ENCODE data around the gene PID1.

The PID1 gene, protein sequence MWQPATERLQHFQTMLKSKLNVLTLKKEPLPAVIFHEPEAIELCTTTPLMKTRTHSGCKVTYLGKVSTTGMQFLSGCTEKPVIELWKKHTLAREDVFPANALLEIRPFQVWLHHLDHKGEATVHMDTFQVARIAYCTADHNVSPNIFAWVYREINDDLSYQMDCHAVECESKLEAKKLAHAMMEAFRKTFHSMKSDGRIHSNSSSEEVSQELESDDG

DNA sequence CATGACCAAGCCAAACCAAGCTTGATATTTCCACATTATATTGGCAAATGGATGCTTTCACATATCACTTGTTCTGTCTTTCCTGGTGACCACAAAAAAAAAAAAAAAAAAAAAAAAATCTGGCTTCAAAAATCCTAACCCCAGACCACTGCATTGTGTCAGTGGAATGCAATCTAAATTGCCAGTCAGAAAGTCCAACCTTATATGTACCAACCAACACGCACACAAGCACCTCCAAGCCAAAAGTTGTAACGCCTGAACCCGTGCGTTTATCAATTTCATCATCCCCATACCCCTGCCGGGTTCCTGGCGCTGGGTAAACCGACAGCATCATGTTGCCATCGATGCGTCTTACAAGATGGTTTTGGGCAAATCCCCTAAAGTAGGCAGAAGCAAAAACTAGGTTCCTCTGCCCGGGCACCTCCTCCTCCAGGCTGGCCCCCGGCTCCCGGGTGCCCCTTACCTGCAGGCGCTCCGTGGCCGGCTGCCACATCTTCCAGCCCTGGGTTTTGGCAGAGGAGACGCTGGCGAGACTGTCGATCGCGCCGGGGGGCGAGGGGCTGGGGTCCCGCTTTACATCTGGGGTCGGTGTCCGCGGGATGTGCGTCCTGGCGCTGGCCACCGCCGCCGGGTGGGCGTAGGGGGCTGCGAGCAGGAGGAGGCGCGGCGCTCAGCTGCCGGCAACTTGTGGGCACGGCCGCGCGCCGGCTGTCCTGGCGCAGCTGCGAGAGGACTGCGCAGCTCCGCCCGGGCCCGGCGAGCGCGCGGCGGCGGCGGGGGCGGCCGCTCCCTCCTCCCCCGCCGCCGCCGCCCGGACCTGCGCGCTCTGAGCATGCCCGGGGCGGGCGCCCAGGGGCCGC, at the start of gene PID1:
Gene PID1 (minus strand): TSS at position 737 of the 860 bp plus-strand sequence. CDS start 244 bp downstream, at position 493.
- DNase-seq (ENCODE audit: low spot score) = peak; percentile 71

DNA sequence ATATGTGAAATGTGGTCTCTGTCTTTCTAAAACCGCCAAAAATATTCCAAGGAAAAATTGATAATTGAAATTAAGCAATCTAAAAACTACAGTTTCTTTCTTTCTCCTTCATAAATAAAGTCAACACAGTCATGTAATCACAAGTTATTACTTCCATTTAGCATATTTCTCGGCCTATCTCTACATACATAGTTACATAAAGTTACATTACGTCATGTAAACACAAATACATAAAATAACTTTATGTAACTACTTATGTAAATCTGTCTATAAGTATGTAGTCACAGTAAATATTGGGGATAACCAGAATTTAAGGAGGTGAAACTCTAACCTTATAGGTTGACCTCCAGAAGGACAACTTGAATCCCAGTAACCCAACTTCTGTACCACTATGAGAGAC, 48.5 kb upstream of the PID1 start:
- DNase-seq (ENCODE audit: low spot score) = no peak

DNA sequence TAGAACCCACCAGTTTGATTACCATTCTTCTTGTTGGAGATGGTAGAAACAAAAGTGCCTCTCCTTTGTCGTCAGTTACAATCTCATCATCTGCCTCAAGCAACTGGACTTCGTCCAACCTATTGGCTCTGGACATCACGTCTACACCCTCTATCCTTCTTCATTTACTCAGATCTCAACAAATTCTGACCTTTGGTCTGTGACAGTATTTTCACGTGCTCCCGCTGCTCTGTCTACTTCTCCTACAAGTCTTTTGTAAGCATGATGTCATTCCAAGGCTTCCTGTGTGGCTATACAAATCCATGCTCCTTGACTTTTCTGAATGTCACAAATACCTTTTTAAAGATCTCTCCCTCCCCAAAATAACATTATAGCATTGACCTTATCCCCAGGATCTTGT, 43.0 kb upstream of the PID1 start:
- no peak for DNase-seq (ENCODE audit: low spot score)

DNA sequence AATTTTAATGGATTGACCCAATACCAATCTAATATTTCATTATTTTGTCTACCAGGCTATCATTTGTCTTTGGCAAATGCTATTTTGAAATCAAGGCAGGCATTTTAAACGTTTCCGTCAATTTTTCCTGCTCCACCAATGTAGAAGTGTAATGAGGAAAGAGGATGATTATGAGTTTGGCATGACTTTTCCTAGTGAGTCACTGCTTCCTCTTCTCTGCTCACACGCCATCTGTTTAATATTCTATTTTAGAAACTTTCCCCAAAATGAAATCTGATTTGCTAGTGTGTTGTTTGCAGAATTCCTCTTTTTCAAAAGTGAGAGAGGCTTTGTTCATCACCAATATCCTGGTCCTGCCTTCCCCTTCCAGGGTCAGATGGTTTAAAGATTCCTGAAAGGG, 42.5 kb upstream of the PID1 start:
- DNase-seq (ENCODE audit: low spot score) = peak; percentile 37

DNA sequence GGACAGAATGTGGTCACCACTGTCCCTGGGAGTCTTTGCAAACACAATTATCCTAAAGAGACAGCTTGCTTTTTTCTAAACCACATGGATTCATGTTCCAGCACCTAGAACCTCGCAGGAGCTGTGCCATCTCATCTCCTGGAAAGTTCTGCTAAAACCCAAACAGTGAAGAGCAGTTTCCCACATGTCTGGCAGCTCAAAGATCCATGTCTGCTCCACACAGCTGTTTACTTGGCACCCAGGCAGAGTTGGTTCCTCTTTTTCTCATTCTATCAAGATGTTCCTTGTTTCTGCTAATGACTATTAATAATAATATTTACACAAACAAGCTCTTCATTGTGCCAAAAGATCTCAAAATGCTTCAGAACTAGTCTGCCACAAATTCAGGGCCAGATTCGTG, 30.1 kb upstream of the PID1 start:
- DNase-seq (ENCODE audit: low spot score) = no peak

DNA sequence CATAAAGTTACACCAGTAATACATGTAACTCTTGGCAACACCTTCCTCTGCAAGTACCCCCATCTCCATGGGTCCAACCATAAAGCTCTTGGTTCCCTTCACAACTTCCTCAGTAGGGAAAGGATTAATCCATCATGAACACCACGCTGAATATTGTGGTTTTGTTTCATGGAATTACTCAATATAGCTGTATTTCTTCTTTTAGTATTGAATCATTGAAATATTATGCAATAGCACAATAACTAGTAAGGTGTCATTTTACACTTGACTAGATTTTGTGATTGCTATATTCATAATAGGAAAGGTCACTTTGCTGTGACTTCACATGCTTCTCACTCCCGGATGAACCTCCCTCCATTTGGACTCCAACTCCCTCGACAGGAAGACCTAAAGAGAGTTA, 29.7 kb upstream of the PID1 start:
- no peak for DNase-seq (ENCODE audit: low spot score)

DNA sequence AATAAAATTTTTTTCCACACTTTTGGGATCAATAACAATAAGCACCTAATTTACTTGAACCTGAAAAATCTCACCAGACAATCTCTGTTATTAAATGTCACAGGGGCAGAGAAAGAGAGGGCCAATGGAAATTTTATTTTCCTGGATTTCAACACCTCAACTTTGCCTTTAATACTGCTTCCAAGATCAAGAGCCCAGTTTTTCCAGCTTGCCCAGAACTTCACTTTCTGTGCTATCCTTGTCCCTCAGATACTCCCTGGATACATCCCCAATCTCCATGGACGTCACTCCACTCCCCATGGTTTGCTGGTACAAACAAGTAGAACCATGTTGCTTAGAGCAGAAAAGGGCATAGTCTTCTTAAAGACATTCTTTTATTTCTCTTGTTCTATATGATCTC, 29.3 kb upstream of the PID1 start:
- no peak for DNase-seq (ENCODE audit: low spot score)

DNA sequence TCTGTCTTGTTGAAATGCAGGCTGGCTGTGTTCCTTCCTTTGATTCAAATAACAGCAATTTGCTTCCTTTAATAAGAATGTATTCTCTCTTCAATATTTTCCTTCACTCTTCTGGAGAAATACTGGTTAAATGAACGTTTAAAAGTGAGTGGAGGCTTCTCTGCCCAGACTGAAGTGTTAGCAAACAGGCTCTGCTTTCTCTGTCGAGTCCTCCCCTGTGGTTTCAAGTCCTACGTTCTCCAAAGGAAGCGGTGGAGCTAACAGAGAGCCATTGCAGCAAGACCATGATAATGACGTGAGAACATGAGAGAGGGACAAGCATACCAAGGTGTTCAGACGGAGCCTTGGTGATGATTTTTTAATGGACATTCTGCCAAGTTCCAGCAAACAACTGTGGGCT, 26.2 kb upstream of the PID1 start:
- DNase-seq (ENCODE audit: low spot score) = no peak

DNA sequence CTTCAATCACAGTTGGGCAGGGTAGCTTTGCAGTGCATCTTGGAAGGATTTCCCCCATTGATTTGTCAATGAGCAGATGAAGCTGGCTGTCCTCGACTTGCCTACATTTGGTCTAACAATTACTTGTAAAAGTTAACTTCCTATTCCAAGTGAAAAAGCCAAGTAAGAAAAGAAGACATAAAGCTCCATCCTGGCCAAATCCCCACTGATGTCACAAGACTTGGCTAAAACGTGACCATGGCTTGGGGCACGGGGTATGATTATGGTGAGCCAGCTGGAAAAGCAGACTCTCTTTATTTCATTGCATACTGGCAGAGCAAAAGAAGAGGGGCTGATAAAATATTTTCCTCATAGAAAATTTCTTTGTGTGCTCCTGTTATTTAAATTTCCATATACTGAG, 25.4 kb upstream of the PID1 start:
- DNase-seq (ENCODE audit: low spot score) = no peak

DNA sequence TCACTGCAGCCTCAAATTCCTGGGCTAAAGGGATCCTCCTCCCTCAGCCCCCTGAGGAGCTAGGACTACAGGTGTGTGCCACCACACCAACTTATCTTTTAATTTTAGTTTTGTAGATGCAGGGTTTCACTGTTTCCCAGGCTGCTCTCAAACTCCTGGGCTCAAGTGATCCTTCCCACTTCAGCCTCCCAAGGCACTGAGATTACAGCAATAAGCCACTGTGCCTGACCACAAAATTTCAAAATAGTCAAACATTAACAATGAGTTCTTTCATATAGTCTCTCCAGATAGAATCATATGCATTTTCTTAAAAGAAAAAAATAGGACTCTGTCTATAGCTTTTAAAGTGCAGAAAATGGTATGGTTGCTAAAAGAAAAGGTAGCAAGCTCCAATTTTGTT, 24.9 kb upstream of the PID1 start:
- DNase-seq (ENCODE audit: low spot score) = no peak

DNA sequence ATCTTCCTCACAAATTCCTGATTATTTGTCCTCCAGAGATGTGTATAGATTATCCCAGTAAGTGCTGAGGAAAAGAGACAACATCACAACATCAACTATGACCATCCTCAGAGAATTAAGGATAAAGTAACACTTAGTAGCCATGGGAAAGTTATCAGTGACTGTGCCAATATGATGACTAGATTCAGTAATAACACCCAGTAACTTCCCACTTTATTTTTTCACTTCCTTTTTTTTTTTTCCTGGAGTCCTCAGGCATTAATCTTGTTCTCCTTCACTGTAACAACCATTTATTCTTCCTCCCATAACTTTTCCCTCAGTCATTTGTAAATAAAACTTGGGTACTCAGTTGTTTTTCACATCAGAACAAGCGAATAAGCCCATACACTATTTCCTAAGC, 16.7 kb upstream of the PID1 start:
- no peak for DNase-seq (ENCODE audit: low spot score)

DNA sequence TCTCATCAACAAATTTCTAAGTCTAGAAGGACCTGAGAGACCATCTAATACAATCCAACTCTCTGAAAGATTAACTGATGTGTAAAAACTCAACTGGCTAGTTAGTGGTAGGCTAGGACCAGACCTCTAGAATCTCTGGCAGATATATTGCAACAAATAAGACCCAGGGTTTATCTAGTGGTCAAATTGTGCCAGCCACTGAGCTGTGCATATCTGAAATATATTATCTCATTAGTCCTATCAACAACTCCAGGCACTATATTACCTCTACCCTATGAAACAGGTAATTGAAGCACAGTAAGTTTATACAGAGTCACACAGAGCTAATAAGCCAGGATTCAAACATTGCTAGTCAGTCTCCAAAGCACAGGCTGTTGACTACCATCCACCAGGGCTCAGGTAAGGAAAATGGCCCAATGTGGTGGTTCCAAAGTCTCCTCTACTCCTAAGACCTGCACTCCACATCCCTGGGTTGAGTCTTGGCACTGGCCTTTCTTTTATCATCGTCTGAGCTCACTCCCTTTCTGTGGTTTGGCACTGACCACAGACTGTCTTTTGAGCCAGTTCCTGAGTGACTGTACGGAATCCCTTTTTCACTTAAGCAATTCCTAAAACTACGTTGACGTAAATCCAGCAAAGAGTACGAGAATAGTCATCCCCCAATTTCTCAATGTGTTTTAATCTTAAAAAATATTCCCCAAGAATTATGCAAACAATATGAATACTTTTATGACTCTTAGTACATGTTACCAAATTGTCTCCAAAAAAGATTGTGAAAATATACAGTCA, 11.9 kb upstream of the PID1 start:
- DNase-seq (ENCODE audit: low spot score) = peak; percentile 64

DNA sequence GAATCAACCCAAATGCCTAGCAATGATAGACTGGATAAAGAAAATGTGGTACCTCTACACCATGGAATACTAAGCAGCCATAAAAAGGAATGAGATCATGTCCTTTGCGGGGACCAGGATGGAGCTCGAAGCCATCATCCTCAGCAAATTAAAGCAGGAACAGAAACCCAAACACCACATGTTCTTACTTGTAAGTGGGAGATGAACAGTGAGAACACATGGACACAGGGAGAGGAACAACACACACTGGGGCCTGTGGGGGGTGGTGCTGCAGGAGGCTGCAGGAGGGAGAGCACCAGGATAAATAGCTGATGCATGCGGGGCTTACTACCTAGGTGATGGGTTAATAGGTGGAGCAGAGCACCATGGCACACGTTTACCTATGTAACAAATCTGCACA, 8.4 kb upstream of the PID1 start:
- no peak for DNase-seq (ENCODE audit: low spot score)

DNA sequence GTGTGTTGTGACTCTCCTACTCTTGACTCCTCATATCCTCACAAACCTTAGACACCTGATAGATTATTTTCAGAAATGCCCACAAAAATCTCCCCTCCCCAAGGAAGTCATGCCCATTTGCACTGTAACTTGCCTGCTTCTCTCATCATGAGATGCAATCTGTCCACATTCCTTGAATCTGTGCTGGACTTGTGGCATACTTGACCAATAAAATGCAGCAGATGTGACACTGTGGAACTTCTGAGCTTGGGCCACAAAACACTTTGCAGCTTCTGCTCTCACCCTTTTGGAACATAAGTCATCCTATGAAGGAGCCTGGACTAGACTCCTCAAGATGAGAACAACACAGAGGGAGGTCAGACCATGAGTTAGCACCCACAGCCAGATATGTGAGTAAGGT, 4.4 kb upstream of the PID1 start:
- no peak for DNase-seq (ENCODE audit: low spot score)

DNA sequence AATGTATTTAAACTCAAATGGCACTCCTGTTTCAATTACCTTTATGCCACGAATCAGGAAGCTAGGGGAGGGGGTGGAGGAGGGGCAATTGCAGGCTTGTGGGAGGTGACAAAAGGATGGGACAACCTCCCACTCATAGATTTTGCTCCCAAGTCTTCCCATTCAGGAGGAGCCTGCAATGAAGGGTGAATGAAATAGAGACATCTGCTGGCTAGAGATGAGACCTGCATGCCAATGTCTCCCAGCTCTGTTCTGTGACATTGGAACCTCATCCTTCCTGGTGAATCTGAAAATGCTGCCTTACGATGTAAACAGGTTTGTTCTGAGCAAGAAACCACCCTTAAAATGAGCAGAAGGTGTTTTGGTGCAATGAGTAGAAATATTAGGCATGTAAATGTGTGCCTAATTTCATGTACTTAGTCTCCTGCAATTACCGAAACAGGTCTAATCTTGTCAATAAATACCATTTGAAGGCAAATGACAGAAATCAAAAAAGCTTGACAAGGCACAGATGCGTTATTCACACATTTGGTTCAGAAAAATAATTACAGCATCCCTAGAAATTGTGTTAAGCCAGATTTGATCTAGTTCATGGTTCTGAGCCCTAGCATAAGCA, 2.7 kb upstream of the PID1 start:
- DNase-seq (ENCODE audit: low spot score) = peak; percentile 73

DNA sequence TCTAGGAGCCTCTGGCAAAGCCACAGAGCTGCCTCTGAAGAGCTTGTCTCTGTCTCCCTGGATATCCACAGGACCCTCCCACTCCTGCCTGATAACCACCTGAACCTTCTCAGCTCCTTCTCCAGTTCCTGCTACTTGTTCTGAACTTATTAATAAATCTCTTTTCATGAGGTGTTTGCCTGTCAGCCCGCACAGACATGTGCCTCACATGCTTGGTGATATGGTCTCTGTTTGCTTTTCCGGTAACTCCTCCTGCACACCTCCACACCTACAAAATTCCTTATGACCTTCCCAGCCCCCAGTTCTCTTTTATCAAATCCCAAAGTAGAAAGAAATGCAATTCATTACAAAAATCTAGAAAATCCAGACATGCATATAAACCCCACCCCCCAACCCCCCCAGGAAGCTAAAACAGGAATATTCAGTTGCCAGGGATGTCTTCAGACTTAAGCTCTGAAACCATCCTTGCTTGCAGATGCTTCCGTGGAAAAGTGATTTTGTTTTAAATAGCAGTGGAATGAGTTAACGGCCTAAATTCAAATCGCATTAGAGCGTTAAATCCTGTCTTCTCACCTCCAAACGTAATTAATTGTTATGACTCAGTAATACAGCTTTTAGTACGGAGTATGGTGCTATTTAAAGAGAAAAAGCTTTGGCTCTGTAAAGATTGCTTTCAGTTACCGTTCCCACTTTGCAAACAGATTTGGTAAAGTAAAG, 2.1 kb upstream of the PID1 start:
- DNase-seq (ENCODE audit: low spot score) = no peak

DNA sequence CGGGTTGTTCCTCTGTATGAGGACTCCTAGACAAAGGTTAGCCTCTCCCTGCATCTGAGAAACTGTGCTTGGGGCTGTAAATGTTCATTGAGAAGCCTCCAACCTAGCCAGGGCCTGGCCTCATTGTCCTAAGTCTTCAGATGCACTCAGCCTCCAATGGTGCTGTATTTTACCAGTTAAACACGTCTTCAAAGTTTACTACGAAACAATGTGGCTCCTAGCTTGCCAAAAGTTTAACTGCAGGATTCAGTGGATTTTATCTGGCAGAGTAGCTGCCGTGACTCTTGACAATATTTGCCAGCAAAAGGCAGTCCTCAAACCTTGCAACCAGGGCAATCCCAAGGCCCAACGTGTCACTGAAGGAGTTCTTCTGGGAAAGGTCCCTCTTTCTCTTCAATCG, 1.1 kb downstream of the PID1 start:
- DNase-seq (ENCODE audit: low spot score) = no peak

DNA sequence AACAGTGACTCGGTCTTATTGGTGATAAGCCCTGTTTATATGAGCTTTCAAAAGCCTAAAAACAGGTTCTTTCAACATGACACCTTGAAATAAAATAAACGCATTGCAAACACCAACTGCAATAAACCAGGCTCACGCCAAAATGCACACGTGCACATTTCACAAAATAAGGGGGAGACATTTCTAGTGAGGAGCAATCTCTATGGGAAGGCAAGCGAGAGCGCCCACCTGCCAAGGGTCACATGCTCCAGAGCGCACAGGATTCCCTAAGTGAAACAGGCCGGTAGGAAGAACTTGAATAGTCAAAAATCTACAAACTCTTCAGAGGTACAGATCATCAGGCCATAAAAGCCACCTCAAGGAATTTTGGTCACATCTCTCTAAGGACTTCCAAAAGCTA, 1.9 kb downstream of the PID1 start:
- no peak for DNase-seq (ENCODE audit: low spot score)

DNA sequence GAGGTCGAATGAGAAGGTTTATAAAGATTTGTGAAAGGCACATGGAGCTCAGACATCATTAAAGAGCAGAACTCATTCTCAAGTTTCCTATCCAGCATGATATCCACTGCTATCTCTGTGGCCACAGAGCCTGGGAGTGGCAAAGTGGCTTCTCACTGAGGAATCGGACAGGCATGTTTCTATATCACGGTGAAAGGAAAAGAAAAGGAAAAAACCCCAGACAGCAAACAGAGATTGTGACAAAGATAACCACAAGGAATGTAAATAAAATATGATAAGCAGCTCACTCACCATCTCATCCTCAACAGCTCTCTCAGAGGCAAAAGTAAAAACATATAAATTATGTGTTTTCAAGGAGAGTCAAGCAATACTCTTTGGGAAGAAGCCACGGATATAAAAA, 2.5 kb downstream of the PID1 start:
- DNase-seq (ENCODE audit: low spot score) = no peak

DNA sequence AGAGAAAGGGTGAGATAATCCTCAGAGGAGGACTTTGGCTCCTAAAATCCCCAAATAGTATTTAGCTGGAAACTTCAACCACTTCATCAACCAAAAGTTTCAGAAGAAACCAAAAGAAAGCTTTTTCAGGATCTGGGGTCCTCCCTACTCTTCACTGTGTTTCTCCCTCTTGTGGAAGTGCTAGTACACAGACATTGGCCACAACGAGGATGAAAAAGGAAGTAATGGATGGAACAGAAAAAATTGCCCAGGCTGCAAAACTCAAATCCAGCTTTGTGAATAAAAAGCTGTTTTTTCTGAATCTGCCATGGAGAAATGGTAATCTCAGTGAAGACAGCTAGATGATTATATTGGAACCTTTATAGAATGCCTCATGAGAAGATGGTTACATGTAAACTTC, 4.0 kb downstream of the PID1 start:
- no peak for DNase-seq (ENCODE audit: low spot score)

DNA sequence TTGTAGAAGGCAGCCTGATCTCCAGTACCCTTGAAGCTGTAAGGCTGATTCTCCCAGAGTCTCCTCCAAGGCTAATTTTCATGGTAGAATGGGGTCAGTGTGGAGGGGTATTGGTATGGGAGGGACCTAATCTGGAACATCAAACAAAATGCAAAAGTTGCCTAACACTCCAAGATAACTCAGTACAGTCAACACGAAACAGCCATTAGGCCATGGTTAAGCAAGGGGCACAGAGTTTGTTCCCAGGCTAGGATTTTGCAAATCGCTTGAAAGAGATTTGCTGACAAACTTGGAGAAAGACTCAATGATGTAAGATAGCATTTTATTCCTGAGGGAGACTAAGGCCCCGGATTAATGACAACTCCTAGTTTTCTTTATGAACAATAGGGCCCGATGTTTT, 5.4 kb downstream of the PID1 start:
- DNase-seq (ENCODE audit: low spot score) = no peak

DNA sequence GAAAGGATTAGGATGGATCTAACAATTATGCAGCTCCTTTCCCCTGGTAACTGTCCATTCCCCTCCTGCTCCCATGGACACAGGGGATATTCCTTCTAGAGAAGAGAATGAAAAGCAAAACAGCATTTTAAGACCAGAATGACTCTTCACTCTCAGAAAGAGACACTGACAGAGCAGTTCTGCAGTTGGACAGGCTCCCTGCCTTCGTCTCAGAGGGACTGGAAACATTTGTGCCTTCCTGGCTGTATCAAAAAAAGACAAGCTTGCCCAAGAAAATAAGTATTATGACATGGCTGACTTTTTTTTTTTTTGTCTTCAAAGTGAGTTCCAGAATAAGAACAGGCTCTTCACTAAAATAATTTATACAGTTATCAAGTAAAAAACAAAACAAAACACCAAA, 9.5 kb downstream of the PID1 start:
- no peak for DNase-seq (ENCODE audit: low spot score)

Data from hepatic stellate cell (primary cell).